Hepatocyte (in vitro differentiated cells): Measurements from ENCODE around the gene FMNL2.

ENCODE experiments used
- CTCF ChIP-seq: fragments of 200-600 bp; sonication (generic); IDR thresholded peaks from 2 replicates; pipeline ENCODE4 v1.5.1; 2016; ENCODE audit warnings: antibody characterized with exemption, mild to moderate bottlenecking; ENCODE audit not compliant: poor library complexity
- EZH2 ChIP-seq: fragments of 200-600 bp; sonication (generic); IDR thresholded peaks from 2 replicates; pipeline ENCODE4 v1.6.1; 2016; ENCODE audit warnings: antibody characterized with exemption, mild to moderate bottlenecking, borderline replicate concordance
- EZH2phosphoT487 ChIP-seq: fragments of 200-600 bp; sonication (generic); IDR thresholded peaks from one replicate; pipeline ENCODE4 v1.6.1; 2018; ENCODE audit warnings: antibody characterized with exemption, mild to moderate bottlenecking, low read depth, moderate library complexity; ENCODE audit not compliant: unreplicated experiment, severe bottlenecking

GRCh38 chr2:152499331-152499816, 164.4 kb downstream of the FMNL2 start:
- TF ChIP-seq CTCF (no peak), EZH2 (no peak), EZH2phosphoT487 (no peak)
